Hepatic stellate cell (primary cell): ENCODE data around the gene DEGS2.

Source experiments
- DNase-seq: peaks from one replicate; pipeline ENCODE4 v3.0.0; 2011; ENCODE audit warnings: low spot score

The DEGS2 gene

DNA sequence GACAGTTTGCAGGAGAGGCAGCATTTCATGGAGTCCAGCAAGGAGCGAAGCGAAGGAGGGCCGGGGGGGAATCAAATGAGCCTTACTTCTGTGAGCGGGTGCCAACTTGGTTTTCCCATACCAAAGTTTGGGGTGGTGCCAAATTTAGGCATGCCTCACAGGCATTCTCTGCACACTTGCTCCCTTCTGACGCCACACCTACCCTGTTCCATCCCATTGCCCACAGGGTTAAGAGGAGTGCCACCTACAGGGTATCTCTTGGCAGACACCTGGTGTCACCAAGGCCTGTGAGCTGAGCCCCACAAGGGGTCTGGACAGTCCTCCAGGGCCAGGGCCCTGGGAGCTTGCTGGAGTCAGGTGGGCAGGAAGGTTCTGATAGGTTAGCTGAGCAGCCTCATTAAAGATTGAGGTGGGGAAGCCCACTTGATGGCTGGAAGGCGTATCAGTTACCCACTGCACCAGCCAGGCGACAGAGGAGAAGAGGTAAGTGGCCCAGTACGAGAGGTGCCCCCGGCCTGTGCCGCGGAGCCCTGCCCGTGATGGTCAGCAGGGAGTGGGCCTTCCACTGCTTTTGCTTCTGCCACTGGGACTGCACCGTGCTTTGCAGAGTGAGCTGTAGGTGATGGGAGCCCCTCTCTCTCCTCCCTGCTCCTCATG is 45.2 kb downstream of the DEGS2 start:
- no peak for DNase-seq

DNA sequence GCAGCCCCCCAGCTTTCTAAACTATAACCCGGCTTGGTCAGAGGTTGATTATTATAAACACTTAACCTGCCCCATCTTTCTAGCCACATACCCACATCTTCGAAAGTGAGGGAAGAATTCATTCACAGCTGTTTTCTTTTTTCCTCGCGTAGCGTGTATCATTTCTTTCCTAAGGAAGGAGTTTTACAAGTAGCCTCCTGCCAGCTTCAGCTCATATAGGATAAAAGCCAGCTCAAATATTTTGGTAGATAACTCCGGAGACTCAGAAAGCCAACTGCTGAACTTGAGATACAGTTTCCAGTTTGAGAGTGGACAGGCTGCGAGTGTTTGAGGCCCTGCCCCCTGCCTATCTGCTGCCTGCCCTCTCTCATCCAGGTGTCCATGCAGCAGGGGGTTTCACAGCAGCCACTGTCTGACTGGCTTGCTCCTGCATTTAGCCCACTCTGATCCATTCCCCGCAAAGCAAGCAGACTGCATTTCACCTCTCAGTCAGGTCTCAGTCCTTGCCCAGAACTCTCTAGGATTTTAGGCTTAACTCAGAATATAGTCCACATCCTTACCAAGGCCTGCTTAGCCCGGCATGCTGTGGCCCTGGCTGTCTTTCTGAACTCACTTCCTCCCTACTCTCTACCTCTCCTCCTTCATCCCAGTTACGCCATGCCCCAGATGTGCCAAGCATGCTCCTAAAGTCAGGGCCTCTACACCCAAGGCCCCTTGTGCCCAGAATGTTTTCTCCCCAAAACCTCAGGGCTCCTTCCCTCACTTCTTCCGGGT is 47.3 kb downstream of the DEGS2 start:
- DNase-seq = no peak

GRCh38 chr14:100110816-100111215 is 48.6 kb downstream of the DEGS2 start:
- DNase-seq = no peak

DNA sequence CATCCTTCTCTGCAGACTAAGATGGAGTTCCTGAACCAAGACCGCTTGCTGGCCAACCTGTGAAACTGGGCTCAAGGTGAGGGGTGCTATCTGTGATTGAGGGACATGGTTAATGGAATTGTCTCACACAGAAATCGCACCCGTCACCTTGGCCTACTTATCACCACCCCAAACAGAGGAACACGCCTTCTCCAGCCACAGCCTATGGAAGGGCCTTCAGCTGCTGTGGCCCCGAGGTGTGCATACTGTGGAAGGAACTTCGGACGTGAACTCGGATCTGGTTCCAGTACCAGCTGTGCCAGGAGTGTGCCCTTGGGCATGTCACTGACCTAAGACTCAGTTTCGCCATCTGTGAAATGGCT is 49.9 kb downstream of the DEGS2 start:
- no peak for DNase-seq

DNA sequence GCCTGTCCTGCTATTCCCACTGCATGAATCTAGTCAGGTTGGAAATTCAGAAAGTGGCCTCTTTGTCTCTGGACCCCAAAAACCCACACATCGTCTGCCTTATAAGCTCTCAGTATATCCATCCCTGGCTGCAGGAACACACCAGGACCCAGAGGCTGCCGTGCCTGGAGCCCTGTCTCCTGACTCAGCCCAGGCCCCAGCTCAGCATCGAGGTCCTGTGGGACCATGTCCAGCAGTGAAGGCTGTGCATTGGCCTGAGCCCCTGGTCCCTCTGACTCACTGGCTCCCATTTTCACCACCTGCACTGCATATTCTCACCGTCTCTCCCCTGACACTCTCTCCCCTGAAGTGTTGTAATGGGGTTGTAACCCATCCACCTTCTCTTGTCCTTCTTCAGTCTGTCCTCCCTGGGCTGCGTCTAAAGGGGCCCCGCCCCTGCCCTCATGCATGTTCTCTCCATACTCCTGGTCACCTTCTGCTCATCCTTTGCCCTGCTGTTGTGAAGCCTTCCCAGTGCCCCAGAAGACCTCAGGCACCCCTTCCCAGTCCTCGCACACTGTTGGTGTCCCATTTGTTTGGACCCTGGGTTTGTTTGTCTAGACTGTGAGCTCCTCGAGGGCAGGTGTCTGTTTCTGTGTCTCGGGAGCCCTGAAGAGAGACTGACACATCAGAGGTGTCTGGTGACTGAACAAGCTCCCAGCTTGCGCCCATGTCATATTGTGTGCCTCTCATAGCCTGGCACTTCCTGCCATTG is 50.4 kb downstream of the DEGS2 start:
- no peak for DNase-seq

DNA sequence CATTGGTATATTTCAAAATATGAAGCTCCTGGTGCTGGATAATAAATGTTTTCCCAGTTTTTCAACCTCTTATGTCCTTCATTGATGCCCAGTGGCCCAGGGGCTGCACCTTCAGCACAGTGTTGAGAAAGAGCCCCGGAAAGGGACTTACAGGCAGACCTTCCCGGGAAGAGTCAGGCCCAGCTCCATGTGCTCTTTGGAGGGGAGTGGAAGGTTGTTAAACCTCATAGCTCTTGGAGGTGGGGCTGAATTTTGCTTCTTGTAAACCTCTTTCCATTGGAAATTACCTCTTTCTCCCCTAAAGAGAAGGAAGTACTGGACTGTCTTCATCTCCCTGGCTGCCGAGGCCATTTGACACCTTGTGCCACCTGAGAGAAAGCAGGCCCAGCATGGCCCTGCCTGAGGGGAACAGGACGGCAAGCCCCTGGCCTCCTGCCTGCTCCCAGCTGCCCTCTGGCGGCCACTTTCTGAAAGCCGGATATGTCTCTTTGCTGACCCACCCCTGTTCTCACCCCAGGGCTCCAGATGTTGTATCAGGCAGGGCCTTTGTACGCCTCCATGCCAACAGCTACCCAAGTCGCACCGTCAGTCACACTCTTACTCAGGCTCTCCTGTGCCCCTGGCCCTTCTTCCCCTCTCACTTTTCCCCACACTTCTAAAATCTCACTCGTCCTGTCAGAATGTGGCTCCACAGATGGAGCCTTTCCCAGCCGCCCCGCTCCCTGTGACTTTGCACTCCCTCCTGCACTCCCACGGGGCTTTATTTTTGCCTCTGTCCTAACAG is 51.2 kb downstream of the DEGS2 start:
- DNase-seq = peak; percentile 84

- DNase-seq = no peak
Measured at GRCh38 chr14:100107236-100107635, 52.2 kb downstream of the DEGS2 start.

DNA sequence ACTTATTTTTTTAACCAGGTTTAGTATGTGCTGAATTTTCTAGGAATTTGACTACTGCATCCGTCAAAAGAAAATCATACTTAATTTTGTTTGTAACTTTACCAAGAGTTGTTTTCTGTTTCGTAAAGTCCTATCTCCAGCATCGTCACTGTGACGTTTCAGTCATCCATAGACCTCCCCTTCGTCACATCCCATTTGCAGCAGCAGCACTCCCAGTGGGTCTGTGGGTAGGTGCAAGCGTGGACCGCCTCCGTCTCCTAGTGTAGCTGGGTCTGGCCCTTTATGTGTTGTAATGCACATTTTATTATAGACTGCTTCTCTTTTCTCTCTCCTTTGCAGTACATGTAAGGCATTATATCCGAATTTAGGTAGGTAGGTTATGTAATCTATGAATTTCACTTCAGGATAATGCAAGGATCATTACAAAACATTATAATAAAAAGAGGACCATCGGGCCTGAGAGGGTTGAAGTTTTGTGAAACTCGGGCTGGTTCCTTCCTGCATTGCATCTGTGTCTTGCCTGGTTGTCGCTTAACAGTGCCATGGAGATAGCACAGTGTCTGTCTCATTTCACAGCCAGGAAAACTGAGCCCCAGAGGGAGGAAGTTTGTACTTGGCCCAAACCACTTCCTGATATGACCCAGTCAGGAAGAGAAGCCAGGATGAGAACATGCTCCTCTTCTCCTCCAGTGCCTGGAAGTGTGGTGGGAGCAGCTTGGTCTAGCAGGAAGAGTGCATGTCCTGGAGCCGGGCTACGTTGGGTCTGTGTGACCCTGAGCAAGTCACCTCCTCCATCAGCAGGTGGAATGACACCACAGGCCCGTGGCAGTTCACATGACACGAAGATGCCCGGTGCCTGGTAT is 53.0 kb downstream of the DEGS2 start:
- DNase-seq = no peak

- no peak for DNase-seq
Measured at GRCh38 chr14:100105357-100106169, 53.9 kb downstream of the DEGS2 start.

GRCh38 chr14:100104523-100105300 is 54.7 kb downstream of the DEGS2 start:
- no peak for DNase-seq

GRCh38 chr14:100104006-100104352 is 55.5 kb downstream of the DEGS2 start:
- DNase-seq = no peak

- no peak for DNase-seq
Measured at GRCh38 chr14:100103250-100104005, 56.0 kb downstream of the DEGS2 start.

GRCh38 chr14:100102156-100102785 is 57.2 kb downstream of the DEGS2 start:
- DNase-seq = no peak

GRCh38 chr14:100100032-100100703 is 59.3 kb downstream of the DEGS2 start:
- no peak for DNase-seq

DNA sequence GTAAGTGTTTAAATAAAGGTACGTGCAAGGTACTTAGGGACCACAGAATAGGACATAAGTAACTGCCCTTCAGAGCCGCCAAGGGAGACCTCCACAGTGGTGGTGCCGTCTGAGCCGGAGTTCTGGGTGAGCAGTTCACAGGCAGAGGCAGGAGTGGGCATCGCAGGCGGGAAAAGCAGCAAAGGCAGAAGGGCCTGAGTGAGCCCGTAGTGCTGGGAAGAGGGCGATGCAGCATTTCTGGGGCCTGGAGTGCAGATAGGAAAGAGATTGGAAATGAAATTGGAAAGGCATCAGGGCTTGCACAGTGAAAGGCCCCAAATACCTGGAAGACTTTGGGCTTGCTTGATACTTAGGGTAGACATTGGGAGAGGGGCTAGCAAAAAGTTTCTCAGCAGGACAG is 61.3 kb downstream of the DEGS2 start:
- DNase-seq = no peak

- no peak for DNase-seq
Measured at GRCh38 chr14:100096656-100097055, 62.8 kb downstream of the DEGS2 start.
